ENCODE results near the gene TBC1D1.

DNA sequence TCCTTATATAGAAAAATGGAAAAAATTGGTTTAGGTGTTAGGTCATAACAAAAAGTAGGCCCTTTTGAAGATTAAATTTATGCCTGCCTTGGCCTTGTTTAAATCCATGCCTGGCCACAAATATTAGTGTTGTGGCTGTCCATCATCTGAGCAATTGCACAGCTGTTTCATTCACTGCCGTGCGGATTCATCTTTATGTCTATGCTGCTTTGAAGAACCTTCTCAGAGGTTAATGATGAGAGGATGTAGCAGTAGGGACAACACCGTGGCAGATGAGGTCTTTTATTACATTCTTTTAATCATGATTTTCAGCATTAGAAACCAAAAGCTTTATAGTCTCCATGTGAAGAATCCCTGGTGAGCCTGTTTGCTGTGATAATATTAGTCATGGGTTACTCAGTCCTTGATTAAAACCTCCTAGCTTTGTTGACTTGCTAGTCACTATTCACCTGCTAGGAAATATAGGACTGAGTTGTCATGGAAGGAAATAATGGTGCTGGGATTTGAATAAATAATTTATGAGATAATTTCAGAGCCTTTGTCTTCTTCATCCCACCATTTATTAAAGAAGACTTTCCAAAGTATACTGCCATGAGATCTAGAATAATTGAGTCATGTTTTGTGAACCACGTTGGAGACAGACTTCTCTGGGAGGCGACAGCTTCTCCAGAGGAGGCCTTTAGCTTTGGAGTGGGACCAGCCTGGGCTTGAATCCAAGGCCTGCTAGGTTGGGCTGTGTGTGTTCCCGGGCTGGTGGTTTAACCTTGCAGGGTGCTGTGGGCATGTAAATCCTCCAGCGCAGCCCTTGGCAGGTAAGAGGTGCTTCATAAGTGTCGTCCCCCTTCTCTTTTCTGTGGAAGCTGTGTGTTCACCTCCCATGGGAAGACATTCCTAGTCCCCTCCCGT, 122.8 kb downstream of the TBC1D1 start:
- TF ChIP-seq EZH2 (IDR thresholded peaks at IDR 0.05; ENCODE audit: borderline replicate concordance, low read depth, low read length, poor library complexity, severe bottlenecking): no peak
- TF ChIP-seq, protein P1, sequence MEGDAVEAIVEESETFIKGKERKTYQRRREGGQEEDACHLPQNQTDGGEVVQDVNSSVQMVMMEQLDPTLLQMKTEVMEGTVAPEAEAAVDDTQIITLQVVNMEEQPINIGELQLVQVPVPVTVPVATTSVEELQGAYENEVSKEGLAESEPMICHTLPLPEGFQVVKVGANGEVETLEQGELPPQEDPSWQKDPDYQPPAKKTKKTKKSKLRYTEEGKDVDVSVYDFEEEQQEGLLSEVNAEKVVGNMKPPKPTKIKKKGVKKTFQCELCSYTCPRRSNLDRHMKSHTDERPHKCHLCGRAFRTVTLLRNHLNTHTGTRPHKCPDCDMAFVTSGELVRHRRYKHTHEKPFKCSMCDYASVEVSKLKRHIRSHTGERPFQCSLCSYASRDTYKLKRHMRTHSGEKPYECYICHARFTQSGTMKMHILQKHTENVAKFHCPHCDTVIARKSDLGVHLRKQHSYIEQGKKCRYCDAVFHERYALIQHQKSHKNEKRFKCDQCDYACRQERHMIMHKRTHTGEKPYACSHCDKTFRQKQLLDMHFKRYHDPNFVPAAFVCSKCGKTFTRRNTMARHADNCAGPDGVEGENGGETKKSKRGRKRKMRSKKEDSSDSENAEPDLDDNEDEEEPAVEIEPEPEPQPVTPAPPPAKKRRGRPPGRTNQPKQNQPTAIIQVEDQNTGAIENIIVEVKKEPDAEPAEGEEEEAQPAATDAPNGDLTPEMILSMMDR (conservative IDR thresholded peaks at IDR 0.05; ENCODE audit: low read depth, low read length): no peak
